Activated CD8-positive, alpha-beta T cell treated with anti-CD3 and anti-CD28 coated beads for 36 hours (primary cell): ENCODE measurements around the gene SLIT3. TPM values are rescaled to one million over a fixed set of nuclear protein-coding genes. Genes with fewer than 3 reads are reported as not detected.
A peak's percentile ranks its signal among the peaks of the same experiment; 100 is the strongest.

Experiments used
- ATAC-seq: fragments of 200-7000 bp; cut with Tn5 transposase; one replicate; pipeline ENCODE4 v1.10.0; 2021; ENCODE audit warnings: mild to moderate bottlenecking, moderate library complexity
- CTCF ChIA-PET: fragments of 350-600 bp; sonication (Branson Sonifier 250); formaldehyde crosslinking; loops from one replicate; lab custom pipeline; 2021; ENCODE audit warnings: antibody characterized with exemption; lab: Charles Lee
- POLR2A ChIA-PET: fragments of 350-600 bp; sonication (Branson Sonifier 250); formaldehyde crosslinking; loops from one replicate; lab custom pipeline; 2021; ENCODE audit warnings: antibody characterized with exemption; lab: Charles Lee
- DNase-seq: peaks from one replicate; pipeline ENCODE4 v3.0.0-alpha.2; 2020
- H3K27ac Mint-ChIP-seq: one replicate; pipeline ENCODE4 v1.8.0; 2021; ENCODE audit warnings: mild to moderate bottlenecking, mixed read lengths
- H3K27me3 Mint-ChIP-seq: one replicate; pipeline ENCODE4 v1.8.0; 2021; ENCODE audit warnings: mixed read lengths
- H3K36me3 Mint-ChIP-seq: one replicate; pipeline ENCODE4 v1.8.0; 2021; ENCODE audit warnings: low read depth, mixed read lengths
- H3K4me1 Mint-ChIP-seq: one replicate; pipeline ENCODE4 v1.8.0; 2021; ENCODE audit warnings: low read depth, mixed read lengths
- H3K4me3 Mint-ChIP-seq: one replicate; pipeline ENCODE4 v1.8.0; 2021; ENCODE audit warnings: mild to moderate bottlenecking, moderate library complexity, mixed read lengths
- H3K9me3 Mint-ChIP-seq: one replicate; pipeline ENCODE4 v1.8.0; 2021; ENCODE audit warnings: mixed read lengths
- intact Hi-C: fragments of 100-400 bp; cut with micrococcal nuclease; formaldehyde crosslinking; loops from one replicate; pipeline ENCODE4 v1.10.0; 2022
- total RNA-seq, 2 experiments: library from RNA; stranded (reverse); gene quantifications; one replicate each; pipeline ENCODE4 v1.2.3, GENCODE V29; 2021
- TF ChIP-seq, protein P1 (sequence below): fragments of 200-600 bp; IDR thresholded peaks from one replicate; pipeline ENCODE4 v1.8.0; 2022; ENCODE audit warnings: antibody characterized with exemption, mild to moderate bottlenecking

The SLIT3 gene
- total RNA-seq, 2 experiments from 2014 or later: 0.69 to 0.74 TPM

DNA sequence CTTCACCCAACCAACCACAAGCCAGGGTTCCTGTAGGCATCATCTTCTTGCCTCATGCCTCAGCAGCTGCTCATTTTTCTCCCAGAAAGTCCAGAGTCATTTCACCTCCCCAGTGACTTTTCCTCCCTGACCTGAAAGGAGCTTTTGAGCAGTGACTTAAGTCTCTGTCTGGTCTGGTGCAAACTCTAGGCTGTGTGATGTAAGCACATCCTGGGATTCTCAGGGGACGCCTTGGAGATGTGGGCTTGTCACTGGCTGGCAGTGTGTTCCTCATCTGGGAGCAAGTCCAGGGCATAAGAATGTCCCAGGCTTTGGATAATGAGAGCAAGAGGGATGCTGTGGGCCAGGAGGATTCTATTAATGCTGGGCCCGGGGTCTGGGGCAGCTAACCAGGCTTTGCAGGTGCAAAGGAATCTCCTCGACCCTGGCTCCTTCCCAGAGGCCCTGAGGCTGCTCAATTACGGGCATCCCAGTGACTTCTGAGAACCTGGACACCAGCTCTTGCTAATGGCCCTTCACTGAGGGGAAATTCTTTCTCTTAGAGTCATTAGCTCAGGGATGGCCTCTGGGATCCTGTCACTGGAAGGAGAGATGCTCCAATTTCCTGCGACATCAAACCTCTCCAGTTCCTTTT, 510.8 kb downstream of the SLIT3 start:
- CTCF ChIA-PET: interaction anchor here (1.1 kb wide), 1 partner anchor 11 kb away, joined by 3 read pairs; no protein-coding TSS in a partner anchor
- peaks cover 3% of the 10 kb centered on the region for H3K27me3 Mint-ChIP-seq
- TF ChIP-seq, protein P1, sequence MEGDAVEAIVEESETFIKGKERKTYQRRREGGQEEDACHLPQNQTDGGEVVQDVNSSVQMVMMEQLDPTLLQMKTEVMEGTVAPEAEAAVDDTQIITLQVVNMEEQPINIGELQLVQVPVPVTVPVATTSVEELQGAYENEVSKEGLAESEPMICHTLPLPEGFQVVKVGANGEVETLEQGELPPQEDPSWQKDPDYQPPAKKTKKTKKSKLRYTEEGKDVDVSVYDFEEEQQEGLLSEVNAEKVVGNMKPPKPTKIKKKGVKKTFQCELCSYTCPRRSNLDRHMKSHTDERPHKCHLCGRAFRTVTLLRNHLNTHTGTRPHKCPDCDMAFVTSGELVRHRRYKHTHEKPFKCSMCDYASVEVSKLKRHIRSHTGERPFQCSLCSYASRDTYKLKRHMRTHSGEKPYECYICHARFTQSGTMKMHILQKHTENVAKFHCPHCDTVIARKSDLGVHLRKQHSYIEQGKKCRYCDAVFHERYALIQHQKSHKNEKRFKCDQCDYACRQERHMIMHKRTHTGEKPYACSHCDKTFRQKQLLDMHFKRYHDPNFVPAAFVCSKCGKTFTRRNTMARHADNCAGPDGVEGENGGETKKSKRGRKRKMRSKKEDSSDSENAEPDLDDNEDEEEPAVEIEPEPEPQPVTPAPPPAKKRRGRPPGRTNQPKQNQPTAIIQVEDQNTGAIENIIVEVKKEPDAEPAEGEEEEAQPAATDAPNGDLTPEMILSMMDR: no peak
- intact Hi-C loops: no loop called here
- H3K36me3 Mint-ChIP-seq: no peaks in the 10 kb centered on the region
- H3K4me1 Mint-ChIP-seq: peaks cover 18% of the 10 kb centered on the region
- ATAC-seq (no peak), DNase-seq (no peak)
- H3K9me3 Mint-ChIP-seq: no peaks in the 10 kb centered on the region
- no peak overlapping the region for H3K4me3 Mint-ChIP-seq
- POLR2A ChIA-PET: no interaction called here
- H3K27ac Mint-ChIP-seq: no peak overlapping the region

DNA sequence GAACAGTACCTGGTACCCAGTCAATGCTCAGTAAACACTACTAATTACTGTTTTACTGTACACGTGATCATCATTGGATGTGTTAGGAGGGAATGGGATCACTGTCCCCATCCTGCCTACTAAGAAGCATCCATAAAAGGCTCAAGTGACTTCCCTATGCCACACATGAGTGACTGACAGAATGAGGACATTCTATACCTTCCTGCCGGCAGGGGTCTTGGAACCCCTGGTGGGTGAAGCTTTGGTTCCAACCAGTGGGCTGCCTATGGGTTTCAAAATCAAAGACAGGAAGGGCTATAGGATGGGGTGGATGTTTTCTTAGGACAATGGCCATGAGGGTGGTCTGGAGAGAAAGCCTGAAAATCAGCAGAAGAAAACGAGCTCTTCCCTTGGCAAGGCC, 512.2 kb downstream of the SLIT3 start:
- POLR2A ChIA-PET: interaction anchor here (0.6 kb wide), 1 partner anchor 42 kb away, joined by 3 read pairs; no protein-coding TSS in a partner anchor
- no peaks in the 10 kb centered on the region for H3K9me3 Mint-ChIP-seq
- no peak for DNase-seq
- peaks cover 3% of the 10 kb centered on the region for H3K27me3 Mint-ChIP-seq
- CTCF ChIA-PET: no interaction called here
- no peak overlapping the region for H3K4me3 Mint-ChIP-seq
- TF ChIP-seq, protein P1: no peak
- no peak for ATAC-seq
- no peak overlapping the region for H3K27ac Mint-ChIP-seq
- no peaks in the 10 kb centered on the region for H3K36me3 Mint-ChIP-seq
- H3K4me1 Mint-ChIP-seq: peaks cover 8% of the 10 kb centered on the region
- intact Hi-C loops: no loop called here

DNA sequence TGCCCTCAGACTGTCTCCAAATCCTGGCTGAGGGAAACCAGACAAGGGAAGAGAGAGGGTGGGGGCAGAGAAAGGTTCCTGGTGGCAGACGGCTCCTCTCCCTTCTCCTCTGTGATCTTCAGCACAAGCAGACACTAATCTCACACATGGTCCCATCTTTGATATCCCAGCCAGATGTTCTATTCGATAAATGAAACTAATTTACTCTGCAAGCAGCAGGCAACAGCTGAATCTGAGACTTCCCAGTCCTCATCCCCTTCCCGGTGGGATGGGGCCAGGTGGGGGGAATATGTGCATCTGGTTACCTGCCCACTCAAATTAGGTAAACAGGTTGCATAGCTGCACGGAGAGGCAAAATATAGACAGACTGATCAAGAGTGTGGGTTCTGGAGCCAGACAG, 512.8 kb downstream of the SLIT3 start:
- H3K4me3 Mint-ChIP-seq: no peak overlapping the region
- no peak overlapping the region for H3K27ac Mint-ChIP-seq
- intact Hi-C loops: no loop called here
- ChIA-PET POLR2A (no interaction called here), CTCF (no interaction called here)
- ATAC-seq: no peak
- peaks cover 3% of the 10 kb centered on the region for H3K27me3 Mint-ChIP-seq
- TF ChIP-seq, protein P1: no peak
- no peaks in the 10 kb centered on the region for H3K9me3 Mint-ChIP-seq
- peaks cover 2% of the 10 kb centered on the region for H3K4me1 Mint-ChIP-seq
- no peaks in the 10 kb centered on the region for H3K36me3 Mint-ChIP-seq
- no peak for DNase-seq

DNA sequence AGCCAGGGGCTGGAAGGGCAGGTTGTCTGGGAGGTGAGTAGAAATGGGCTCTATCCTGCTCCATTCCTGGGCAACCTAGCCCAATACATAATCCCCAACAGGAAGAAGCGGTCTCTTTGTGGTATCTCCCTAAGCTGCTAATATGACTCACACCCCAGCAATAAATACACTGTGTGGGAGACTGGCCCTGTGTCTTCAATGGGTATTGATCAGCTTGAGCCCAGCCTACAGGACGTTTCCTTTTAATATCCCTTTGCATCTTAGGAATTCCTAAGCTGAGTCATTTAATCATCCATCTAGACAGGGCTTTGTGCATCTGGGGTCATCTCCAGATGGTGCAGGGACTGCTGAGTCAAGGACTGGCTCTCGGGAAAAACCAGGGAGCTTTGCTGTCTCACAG, 514.8 kb downstream of the SLIT3 start:
- peaks cover 3% of the 10 kb centered on the region for H3K27me3 Mint-ChIP-seq
- ChIA-PET CTCF (no interaction called here), POLR2A (no interaction called here)
- ATAC-seq (no peak), DNase-seq (no peak)
- no peaks in the 10 kb centered on the region for H3K9me3 Mint-ChIP-seq
- peaks cover 2% of the 10 kb centered on the region for H3K4me1 Mint-ChIP-seq
- TF ChIP-seq, protein P1: no peak
- no peak overlapping the region for H3K4me3 Mint-ChIP-seq
- no peak overlapping the region for H3K27ac Mint-ChIP-seq
- no peaks in the 10 kb centered on the region for H3K36me3 Mint-ChIP-seq
- intact Hi-C loops: no loop called here

DNA sequence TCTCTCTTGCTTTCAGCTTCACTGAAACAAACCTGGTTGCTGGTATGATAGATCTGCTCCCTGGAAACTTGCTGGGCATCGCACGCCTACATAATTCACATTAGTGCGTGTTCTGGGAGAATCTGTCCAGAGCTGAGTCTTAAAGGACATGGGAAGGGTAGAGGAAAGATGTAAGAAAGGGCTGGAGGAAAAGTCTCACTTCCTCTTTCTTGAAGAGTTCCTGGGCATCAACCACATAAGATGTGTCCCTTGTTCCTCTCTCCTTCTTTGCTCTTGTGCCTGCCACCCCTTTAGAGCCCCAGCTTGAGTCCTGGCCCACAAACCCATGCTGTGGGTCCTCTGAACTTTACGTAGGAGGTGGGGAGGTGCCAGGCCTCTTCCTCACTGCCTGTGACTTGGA, 516.5 kb downstream of the SLIT3 start:
- POLR2A ChIA-PET: no interaction called here

More for the DNA sequence above, 516.5 kb downstream of the SLIT3 start:
- TF ChIP-seq, protein P1: no peak
- intact Hi-C loops: no loop called here
- H3K4me1 Mint-ChIP-seq: peaks cover 2% of the 10 kb centered on the region
- no peaks in the 10 kb centered on the region for H3K36me3 Mint-ChIP-seq
- H3K9me3 Mint-ChIP-seq: no peaks in the 10 kb centered on the region
- H3K4me3 Mint-ChIP-seq: no peak overlapping the region
- CTCF ChIA-PET: no interaction called here
- no peak for ATAC-seq
- DNase-seq: peak; percentile 5
- peaks cover 2% of the 10 kb centered on the region for H3K27me3 Mint-ChIP-seq
- no peak overlapping the region for H3K27ac Mint-ChIP-seq
